SK-N-MC (cell line): Measurements from ENCODE around the gene CCDC194.

Source experiments
- EZH2 ChIP-seq: fragments of 200-600 bp; sonication (generic); IDR thresholded peaks from one replicate; pipeline ENCODE4 v1.6.1; 2017; ENCODE audit warnings: antibody characterized with exemption
- POLR2AphosphoS5 ChIP-seq: IDR thresholded peaks from 2 replicates; pipeline ENCODE4 v1.6.1; 2012; ENCODE audit warnings: mild to moderate bottlenecking, low read depth, low read length, borderline replicate concordance

- no peak for TF ChIP-seq EZH2
- no peak for TF ChIP-seq POLR2AphosphoS5
Measured at GRCh38 chr19:17398902-17399527, 5.0 kb upstream of the CCDC194 start.
